K562 (cell line): Measurements from ENCODE around the gene SNX9. TPM values are rescaled to one million over a fixed set of nuclear protein-coding genes. Genes with fewer than 3 reads are reported as not detected.

ENCODE experiments used
- ARID1B ChIP-seq: fragments of 450-650 bp; IDR thresholded peaks from 2 replicates; pipeline ENCODE4 v1.6.1; 2016; ENCODE audit warnings: antibody characterized with exemption, mild to moderate bottlenecking, inconsistent platforms
- ATF1 ChIP-seq, 2 experiments: fragments of 450-650 bp in 1 of 2; IDR thresholded peaks; 2 replicates each; pipeline ENCODE4 v1.6.1; 2016; ENCODE audit warnings: missing compliant biosample characterization in 1 of 2, missing genetic modification characterization in 1 of 2
- BRCA1 ChIP-seq, 2 experiments: fragments of 450-650 bp in 1 of 2; sonication (generic) in 1 of 2; formaldehyde crosslinking in 1 of 2; IDR thresholded peaks; 2 replicates each; pipeline versions ENCODE4 v1.5.0 to v1.6.1; 2017 to 2020; ENCODE audit warnings: mild to moderate bottlenecking in 1 of 2, missing genetic modification reagents in 1 of 2
- CEBPG ChIP-seq, 3 experiments: fragments of 200-800 bp in 1 of 3; sonication (Bioruptor generic) in 1 of 3; sonication (generic) in 1 of 3; formaldehyde crosslinking in 1 of 3; IDR thresholded peaks in 2 of 3; conservative IDR thresholded peaks in 1 of 3; 2 replicates each; pipeline versions ENCODE4 v1.6.1 to v1.8.0; 2016 to 2022; ENCODE audit warnings: missing compliant biosample characterization in 2 of 3, missing genetic modification characterization in 2 of 3, mild to moderate bottlenecking in 1 of 3, missing genetic modification reagents in 1 of 3
- CHCHD3 ChIP-seq: fragments of 250-450 bp; sonication (Bioruptor Pico); IDR thresholded peaks from 2 replicates; pipeline ENCODE4 v2.1.2; 2022; ENCODE audit warnings: mild to moderate bottlenecking
- CREBBP ChIP-seq: IDR thresholded peaks from one replicate; pipeline ENCODE4 v1.6.1; 2012; ENCODE audit warnings: low read depth, mild to moderate bottlenecking, control low read depth, inconsistent platforms, low read length
- ELF1 ChIP-seq: fragments of 200-800 bp; sonication (Bioruptor generic); IDR thresholded peaks from 2 replicates; pipeline ENCODE4 v1.6.1; 2016; ENCODE audit warnings: missing genetic modification characterization, missing compliant biosample characterization
- ELF2 ChIP-seq: fragments of 250-450 bp; sonication (Bioruptor Pico); IDR thresholded peaks from 2 replicates; pipeline ENCODE4 v1.5.0; 2021; ENCODE audit warnings: mild to moderate bottlenecking
- FOXJ2 ChIP-seq: fragments of 200-800 bp; sonication (Bioruptor generic); IDR thresholded peaks from 2 replicates; pipeline ENCODE4 v1.6.1; 2016; ENCODE audit warnings: missing genetic modification characterization, missing compliant biosample characterization
- FOXK2 ChIP-seq, 2 experiments: fragments of 450-650 bp; IDR thresholded peaks in 1 of 2; conservative IDR thresholded peaks in 1 of 2; 2 replicates each; pipeline ENCODE4 v1.6.1; 2016; ENCODE audit warnings: low read depth in 2 of 2, mild to moderate bottlenecking in 1 of 2
- HDAC1 ChIP-seq, 2 experiments: fragments of 450-650 bp; IDR thresholded peaks; 2 replicates each; pipeline ENCODE4 v1.6.1; 2016 to 2017; ENCODE audit warnings: inconsistent platforms in 1 of 2, mild to moderate bottlenecking in 1 of 2, moderate library complexity in 1 of 2
- HDAC8 ChIP-seq: fragments of 450-650 bp; IDR thresholded peaks from 2 replicates; pipeline ENCODE4 v1.6.1; 2016; ENCODE audit warnings: mild to moderate bottlenecking, missing genetic modification characterization, moderate library complexity, missing compliant biosample characterization
- MAZ ChIP-seq, 2 experiments: fragments of 450-650 bp in 1 of 2; sonication (generic) in 1 of 2; formaldehyde crosslinking; IDR thresholded peaks in 1 of 2; conservative IDR thresholded peaks in 1 of 2; 2 replicates each; pipeline versions ENCODE4 v1.4.0 to v1.5.0; 2020; ENCODE audit warnings: mild to moderate bottlenecking in 1 of 2, missing genetic modification reagents in 1 of 2
- RBBP5 ChIP-seq: fragments of 200-600 bp; sonication (generic); IDR thresholded peaks from 2 replicates; pipeline ENCODE4 v1.6.1; 2012; ENCODE audit warnings: borderline replicate concordance, mild to moderate bottlenecking, low read length, control low read depth, inconsistent platforms; ENCODE audit not compliant: insufficient read depth, poor library complexity, severe bottlenecking
- TAL1 ChIP-seq: fragments of 450-650 bp; IDR thresholded peaks from 2 replicates; pipeline ENCODE4 v1.6.1; 2016; ENCODE audit warnings: mild to moderate bottlenecking
- TEAD1 ChIP-seq, 2 experiments: fragments of 450-650 bp in 1 of 2; sonication (generic) in 1 of 2; formaldehyde crosslinking; IDR thresholded peaks; 2 replicates each; pipeline versions ENCODE4 v1.4.0 to v1.8.0; 2020 to 2022; ENCODE audit warnings: mild to moderate bottlenecking in 2 of 2, missing genetic modification reagents in 1 of 2
- TRIM28 ChIP-seq: fragments of 450-650 bp; IDR thresholded peaks from 2 replicates; pipeline ENCODE4 v1.6.1; 2017
- USF1 ChIP-seq: sonication (generic); formaldehyde crosslinking; IDR thresholded peaks from 2 replicates; pipeline ENCODE4 v1.9.0; 2022; ENCODE audit warnings: mild to moderate bottlenecking, missing genetic modification reagents
- ZNF232 ChIP-seq: sonication (generic); formaldehyde crosslinking; IDR thresholded peaks from 2 replicates; pipeline ENCODE4 v1.8.0; 2022; ENCODE audit warnings: mild to moderate bottlenecking, missing genetic modification reagents
- ZNF41 ChIP-seq: fragments of 250-450 bp; sonication (Bioruptor Pico); conservative IDR thresholded peaks from 2 replicates; pipeline ENCODE4 v1.4.0; 2020; ENCODE audit warnings: mild to moderate bottlenecking
- ZNF431 ChIP-seq: sonication (generic); formaldehyde crosslinking; IDR thresholded peaks from 2 replicates; pipeline ENCODE4 v1.8.0; 2022; ENCODE audit warnings: mild to moderate bottlenecking, missing genetic modification reagents
- ZNF644 ChIP-seq: fragments of 200-800 bp; sonication (Bioruptor generic); IDR thresholded peaks from 2 replicates; pipeline ENCODE4 v1.6.1; 2016; ENCODE audit warnings: low read depth, missing genetic modification characterization, missing compliant biosample characterization
- ZNF699 ChIP-seq: fragments of 250-450 bp; sonication (Bioruptor Pico); IDR thresholded peaks from 2 replicates; pipeline ENCODE4 v1.8.0; 2021; ENCODE audit warnings: mild to moderate bottlenecking, moderate library complexity; ENCODE audit not compliant: insufficient replicate concordance
- ZNF707 ChIP-seq: fragments of 250-450 bp; sonication (Bioruptor Pico); conservative IDR thresholded peaks from 2 replicates; pipeline ENCODE4 v1.8.0; 2022; ENCODE audit warnings: inconsistent platforms, mild to moderate bottlenecking, moderate library complexity
- polyA plus RNA-seq, 8 experiments: library from polyadenylated mRNA; depleted of rRNA in 4 of 8; stranded (reverse) in 5 of 8; unstranded in 3 of 8; fragments of >200 nt; fragmentation: Nextera tagmentation in 2 of 8; fragmentation: Illumina TruSeq in 1 of 8; extraction: Ambion mirVana in 2 of 8; extraction: Trizol in 1 of 8; gene quantifications; 2 replicates each; pipeline versions ENCODE4 v1.2.1 to v1.2.3, GENCODE V29; 2011 to 2014; ENCODE audit warnings: inconsistent platforms in 1 of 8, missing spikeins in 1 of 8
- total RNA-seq, 7 experiments: library from RNA; depleted of rRNA in 6 of 7; stranded (reverse); fragments of >200 nt in 6 of 7; fragmentation: Illumina TruSeq in 2 of 7; extraction: Trizol in 2 of 7; gene quantifications; 2 replicates each; pipeline versions ENCODE4 v1.2.1 to v1.2.3, GENCODE V29; 2011 to 2021; ENCODE audit warnings: low replicate concordance in 1 of 7
- TF ChIP-seq, protein P1 (sequence below): fragments of 250-450 bp; sonication (Bioruptor Pico); IDR thresholded peaks from 2 replicates; pipeline ENCODE4 v1.4.0; 2020; ENCODE audit warnings: mild to moderate bottlenecking, moderate library complexity
- TF ChIP-seq, protein P2 (sequence below): sonication (generic); formaldehyde crosslinking; IDR thresholded peaks from 2 replicates; pipeline ENCODE4 v1.4.0; 2020; ENCODE audit warnings: mild to moderate bottlenecking, missing genetic modification reagents

The SNX9 gene
- total and polyA plus RNA-seq, 9 of the 15 experiments (the other 6 are each of a cell fraction or from before 2014, with no cell fraction given): 6.0 to 81.7 (median 57.1) TPM

- no peak for TF ChIP-seq ELF2
- no peak for TF ChIP-seq ZNF644 (tag)
- TF ChIP-seq, protein P1, sequence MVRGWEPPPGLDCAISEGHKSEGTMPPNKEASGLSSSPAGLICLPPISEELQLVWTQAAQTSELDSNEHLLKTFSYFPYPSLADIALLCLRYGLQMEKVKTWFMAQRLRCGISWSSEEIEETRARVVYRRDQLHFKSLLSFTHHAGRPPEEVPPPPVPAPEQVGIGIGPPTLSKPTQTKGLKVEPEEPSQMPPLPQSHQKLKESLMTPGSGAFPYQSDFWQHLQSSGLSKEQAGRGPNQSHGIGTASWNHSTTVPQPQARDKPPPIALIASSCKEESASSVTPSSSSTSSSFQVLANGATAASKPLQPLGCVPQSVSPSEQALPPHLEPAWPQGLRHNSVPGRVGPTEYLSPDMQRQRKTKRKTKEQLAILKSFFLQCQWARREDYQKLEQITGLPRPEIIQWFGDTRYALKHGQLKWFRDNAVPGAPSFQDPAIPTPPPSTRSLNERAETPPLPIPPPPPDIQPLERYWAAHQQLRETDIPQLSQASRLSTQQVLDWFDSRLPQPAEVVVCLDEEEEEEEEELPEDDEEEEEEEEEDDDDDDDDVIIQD: no peak; the same call in 1 of the 2 replicates
- TF ChIP-seq, protein P2, sequence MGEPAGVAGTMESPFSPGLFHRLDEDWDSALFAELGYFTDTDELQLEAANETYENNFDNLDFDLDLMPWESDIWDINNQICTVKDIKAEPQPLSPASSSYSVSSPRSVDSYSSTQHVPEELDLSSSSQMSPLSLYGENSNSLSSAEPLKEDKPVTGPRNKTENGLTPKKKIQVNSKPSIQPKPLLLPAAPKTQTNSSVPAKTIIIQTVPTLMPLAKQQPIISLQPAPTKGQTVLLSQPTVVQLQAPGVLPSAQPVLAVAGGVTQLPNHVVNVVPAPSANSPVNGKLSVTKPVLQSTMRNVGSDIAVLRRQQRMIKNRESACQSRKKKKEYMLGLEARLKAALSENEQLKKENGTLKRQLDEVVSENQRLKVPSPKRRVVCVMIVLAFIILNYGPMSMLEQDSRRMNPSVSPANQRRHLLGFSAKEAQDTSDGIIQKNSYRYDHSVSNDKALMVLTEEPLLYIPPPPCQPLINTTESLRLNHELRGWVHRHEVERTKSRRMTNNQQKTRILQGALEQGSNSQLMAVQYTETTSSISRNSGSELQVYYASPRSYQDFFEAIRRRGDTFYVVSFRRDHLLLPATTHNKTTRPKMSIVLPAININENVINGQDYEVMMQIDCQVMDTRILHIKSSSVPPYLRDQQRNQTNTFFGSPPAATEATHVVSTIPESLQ (CRISPR knock-in tag): no peak
- 0 out of 4 replicates have a peak, but pooled peaks of 1 of the 2 experiments have one; percentile 70 for TF ChIP-seq FOXK2 (conservative IDR thresholded peaks at IDR 0.05 in 1 of 2, IDR thresholded peaks at IDR 0.05 in 1 of 2; ENCODE audit: low read depth in 2 of 2)
- TF ChIP-seq RBBP5: no peak
- no peak for TF ChIP-seq CEBPG (CRISPR knock-in tag; IDR thresholded peaks at IDR 0.05)
- no peak for TF ChIP-seq CEBPG (tag; conservative IDR thresholded peaks at IDR 0.05 in 1 of 2, IDR thresholded peaks at IDR 0.05 in 1 of 2)
- TF ChIP-seq CREBBP: no peak
- TF ChIP-seq ZNF699 (CRISPR knock-in tag): no peak
- TF ChIP-seq ZNF707 (CRISPR knock-in tag): no peak
- TF ChIP-seq ZNF41 (CRISPR knock-in tag): no peak
- TF ChIP-seq ZNF232 (CRISPR knock-in tag): no peak
- TF ChIP-seq TEAD1 (CRISPR knock-in tag; IDR thresholded peaks at IDR 0.05): no peak
- TF ChIP-seq ELF1: no peak
- peak in 1 of 2 experiments; percentile 90; a peak in 2 of 4 replicates for TF ChIP-seq HDAC1 (IDR thresholded peaks at IDR 0.05)
- TF ChIP-seq HDAC8 (tag): no peak
- peak; percentile 95 for TF ChIP-seq USF1
- peak; percentile 47 for TF ChIP-seq ARID1B
- TF ChIP-seq ATF1 (CRISPR knock-in tag; IDR thresholded peaks at IDR 0.05): no peak
- peak; percentile 17; the same call in 1 of the 2 replicates for TF ChIP-seq ATF1 (tag; IDR thresholded peaks at IDR 0.05)
- TF ChIP-seq FOXJ2 (tag): no peak
- no peak for TF ChIP-seq BRCA1 (IDR thresholded peaks at IDR 0.05)
- no peak for TF ChIP-seq BRCA1 (CRISPR knock-in tag; IDR thresholded peaks at IDR 0.05)
- no peak for TF ChIP-seq TAL1
- TF ChIP-seq MAZ (CRISPR knock-in tag; conservative IDR thresholded peaks at IDR 0.05 in 1 of 2, IDR thresholded peaks at IDR 0.05 in 1 of 2): no peak
- no peak; the same call in 1 of the 2 replicates for TF ChIP-seq ZNF431 (CRISPR knock-in tag)
- no peak for TF ChIP-seq CHCHD3 (CRISPR knock-in tag)
- 0 out of 2 replicates have a peak, but pooled peaks have one; percentile 26 for TF ChIP-seq TRIM28
Observed at GRCh38 chr6:157981132-157981394, 158.0 kb downstream of the SNX9 start (continued).
